Peyer's patch (tissue), 4 donors: ENCODE measurements around the gene MAPK10. TPM values are rescaled to one million over a fixed set of nuclear protein-coding genes. Genes with fewer than 3 reads are reported as not detected.

Experiments used
- DNase-seq, 3 donors: peaks; one replicate each; pipeline ENCODE4 v3.0.0-alpha.2; 2017 to 2019
- H3K27ac ChIP-seq, 4 donors: fragments of 200-600 bp; sonication (generic); one replicate each; pipeline ENCODE4 v1.5.1; 2016 to 2019
- H3K27me3 ChIP-seq, 2 donors: fragments of 200-600 bp; sonication (generic); one replicate each; pipeline ENCODE4 v1.5.1; 2019
- H3K36me3 ChIP-seq, 3 donors: fragments of 200-600 bp; sonication (generic); one replicate each; pipeline ENCODE4 v1.5.1; 2016 to 2019
- H3K4me1 ChIP-seq, 4 donors: fragments of 200-600 bp; sonication (generic); one replicate each; pipeline ENCODE4 v1.5.1; 2016 to 2019
- H3K4me3 ChIP-seq, 4 donors: fragments of 200-600 bp; sonication (generic); 1 replicate in 3 of 4; 2 replicates in 1 of 4; pipeline ENCODE4 v1.5.1; 2016 to 2019; ENCODE audit warnings: mild to moderate bottlenecking in 1 of 4
- H3K9me3 ChIP-seq, 4 donors: fragments of 200-600 bp; sonication (generic); one replicate each; pipeline ENCODE4 v1.5.1; 2016 to 2019; ENCODE audit warnings: mild to moderate bottlenecking in 1 of 4
- CTCF ChIP-seq, 6 experiments: fragments of 450-650 bp in 4 of 6; fragments of 200-600 bp in 2 of 6; sonication (generic) in 1 of 6; IDR thresholded peaks; one replicate each; pipeline ENCODE4 v1.5.1; 2017 to 2019; ENCODE audit warnings: antibody characterized with exemption in 6 of 6, mild to moderate bottlenecking in 3 of 6, moderate library complexity in 1 of 6
- POLR2A ChIP-seq, 2 donors: fragments of 450-650 bp; IDR thresholded peaks; one replicate each; pipeline ENCODE4 v1.5.1; 2017; ENCODE audit warnings: antibody characterized with exemption in 2 of 2, mild to moderate bottlenecking in 2 of 2, moderate library complexity in 2 of 2
- total RNA-seq, 4 donors: library from RNA; depleted of rRNA; stranded (reverse); fragments of >200 nt; gene quantifications; one replicate each; pipeline ENCODE4 v1.1.0, GENCODE V29; 2016

MAPK10 gene
- total RNA-seq, 4 donors from 2014 or later: 1.8 to 35.5 (median 7.3) TPM

DNA sequence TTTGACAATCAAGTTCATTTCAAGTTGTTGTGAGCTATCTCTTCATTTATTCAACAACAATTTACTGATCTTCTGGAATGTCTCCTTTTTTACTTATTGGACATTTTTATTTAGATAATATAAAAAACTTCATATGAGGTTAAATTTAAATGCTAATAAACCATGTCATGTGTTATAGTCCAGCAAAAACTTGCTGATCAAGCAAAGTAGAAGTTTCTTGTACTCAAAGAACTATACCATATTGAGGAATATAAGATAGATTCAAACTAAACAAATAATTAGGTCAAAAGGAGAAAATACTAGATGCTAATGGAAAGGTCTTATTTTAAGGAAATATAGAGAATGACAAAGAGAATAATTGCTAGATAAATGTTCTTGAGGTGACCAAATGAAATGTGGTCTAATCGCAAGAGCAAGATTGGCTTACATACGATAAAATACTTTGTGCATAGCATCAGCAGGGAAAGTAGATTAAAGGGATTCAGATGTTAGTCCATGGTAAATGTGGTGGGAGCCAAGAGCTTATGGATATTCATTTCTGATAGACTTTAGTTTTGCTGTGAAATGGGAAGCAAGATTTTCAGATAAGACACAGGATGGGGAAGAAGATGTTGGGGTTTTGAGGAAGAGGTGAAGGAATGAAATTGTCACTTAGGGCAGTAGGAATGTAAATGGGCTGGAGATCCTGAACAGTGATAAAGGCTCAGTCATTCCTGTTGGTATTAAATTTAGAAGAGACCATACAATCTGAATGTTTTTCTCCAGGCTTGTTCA, 229.5 kb downstream of the MAPK10 start:
- no peaks in the 10 kb centered on the region for H3K9me3 ChIP-seq
- H3K36me3 ChIP-seq: no peaks in the 10 kb centered on the region
- H3K4me3 ChIP-seq: no peak overlapping the region
- DNase-seq: no peak
- no peaks in the 10 kb centered on the region for H3K27me3 ChIP-seq
- H3K27ac ChIP-seq: no peak overlapping the region
- H3K4me1 ChIP-seq: no peaks in the 10 kb centered on the region
- TF ChIP-seq CTCF (IDR thresholded peaks at IDR 0.05): no peak
- TF ChIP-seq POLR2A (IDR thresholded peaks at IDR 0.05): no peak

GRCh38 chr4:86129546-86129945, 230.3 kb downstream of the MAPK10 start:
- Histone ChIP-seq H3K36me3 (no peaks in the 10 kb centered on the region), H3K27ac (no peak overlapping the region), H3K4me1 (no peaks in the 10 kb centered on the region), H3K9me3 (no peaks in the 10 kb centered on the region), H3K4me3 (no peak overlapping the region), H3K27me3 (no peaks in the 10 kb centered on the region)
- DNase-seq: no peak
- TF ChIP-seq POLR2A (IDR thresholded peaks at IDR 0.05) (no peak), CTCF (IDR thresholded peaks at IDR 0.05) (no peak)

DNA sequence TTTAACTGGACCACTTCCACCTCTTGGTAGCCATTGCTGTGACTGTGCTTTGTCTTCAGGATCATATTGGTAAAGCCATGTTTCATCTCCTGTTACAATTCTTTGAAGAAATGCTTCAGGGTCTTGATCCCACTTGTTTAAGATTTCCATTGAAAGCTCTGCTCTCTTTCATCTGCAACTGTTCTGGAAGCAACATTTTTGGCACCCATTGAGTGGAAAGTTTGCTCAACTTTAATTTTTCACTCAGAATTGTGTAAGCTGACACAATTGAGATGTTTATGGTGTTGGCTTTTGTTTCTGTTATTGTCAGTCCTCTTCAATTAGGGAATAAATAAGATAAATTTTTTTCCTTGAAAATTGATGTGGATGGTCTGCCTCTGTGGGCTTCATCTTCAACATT, 237.4 kb downstream of the MAPK10 start:
- H3K27me3 ChIP-seq: no peaks in the 10 kb centered on the region
- H3K36me3 ChIP-seq: no peaks in the 10 kb centered on the region
- TF ChIP-seq POLR2A (IDR thresholded peaks at IDR 0.05) (no peak), CTCF (IDR thresholded peaks at IDR 0.05) (no peak)
- H3K27ac ChIP-seq: no peak overlapping the region
- no peaks in the 10 kb centered on the region for H3K9me3 ChIP-seq
- H3K4me1 ChIP-seq: no peaks in the 10 kb centered on the region
- no peak for DNase-seq
- no peak overlapping the region for H3K4me3 ChIP-seq

DNA sequence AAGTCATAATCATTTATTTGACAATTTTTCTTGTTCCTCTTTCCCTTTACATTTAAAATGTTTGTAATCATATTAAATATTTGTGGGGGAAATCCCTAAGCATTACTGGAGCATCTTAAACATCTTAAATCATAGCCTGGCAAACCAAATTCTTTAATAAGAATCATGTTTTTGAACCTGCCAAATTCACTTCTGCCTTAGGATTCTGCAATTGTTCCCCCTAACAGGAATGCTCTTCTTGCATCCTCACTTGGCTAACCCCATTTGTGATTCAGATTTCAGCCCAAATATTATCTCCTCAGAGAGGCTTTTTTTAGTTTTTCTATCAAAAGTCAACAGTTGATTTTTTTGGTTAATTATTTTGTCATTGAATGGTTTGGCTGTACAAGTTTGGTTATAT, 241.1 kb downstream of the MAPK10 start:
- no peaks in the 10 kb centered on the region for H3K4me1 ChIP-seq
- H3K9me3 ChIP-seq: no peaks in the 10 kb centered on the region
- DNase-seq: no peak
- H3K27ac ChIP-seq: no peak overlapping the region
- no peaks in the 10 kb centered on the region for H3K36me3 ChIP-seq
- H3K27me3 ChIP-seq: no peaks in the 10 kb centered on the region
- TF ChIP-seq POLR2A (IDR thresholded peaks at IDR 0.05) (no peak), CTCF (IDR thresholded peaks at IDR 0.05) (no peak)
- no peak overlapping the region for H3K4me3 ChIP-seq

DNA sequence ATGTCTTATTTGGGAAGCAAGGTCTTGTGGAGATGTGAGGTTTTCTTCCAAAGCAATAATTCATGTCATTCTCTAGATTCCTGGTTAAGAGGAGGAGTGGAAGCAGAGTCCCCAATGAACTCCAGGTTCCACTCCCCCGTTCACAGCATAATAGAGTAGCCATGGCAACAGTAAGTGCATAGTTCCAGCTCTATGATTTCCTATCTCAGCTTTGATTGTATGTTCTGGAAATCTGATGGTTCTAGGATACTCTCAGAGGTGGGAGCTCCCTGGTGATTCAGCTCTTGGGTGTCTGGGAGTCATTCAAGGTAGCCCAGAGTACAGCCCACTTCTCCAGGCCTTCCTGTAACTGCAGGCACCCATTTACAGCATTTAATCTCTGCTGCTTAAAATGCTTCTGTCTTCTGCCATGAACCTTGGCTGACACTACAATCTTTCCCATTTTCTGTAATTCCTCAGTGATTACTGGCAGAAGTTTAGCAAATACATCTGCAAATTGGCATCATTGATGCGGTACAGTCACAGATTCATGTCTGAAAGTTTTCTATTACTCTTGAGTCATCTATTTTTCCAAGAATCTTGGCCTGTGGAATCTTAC, 242.0 kb downstream of the MAPK10 start:
- no peak for DNase-seq
- H3K27me3 ChIP-seq: no peaks in the 10 kb centered on the region
- no peaks in the 10 kb centered on the region for H3K4me1 ChIP-seq
- TF ChIP-seq POLR2A (IDR thresholded peaks at IDR 0.05): no peak
- TF ChIP-seq CTCF (IDR thresholded peaks at IDR 0.05): no peak
- H3K36me3 ChIP-seq: no peaks in the 10 kb centered on the region
- no peak overlapping the region for H3K4me3 ChIP-seq
- H3K27ac ChIP-seq: no peak overlapping the region
- H3K9me3 ChIP-seq: no peaks in the 10 kb centered on the region
